H9 (cell line): ENCODE data around the gene NECTIN4. TPM values are rescaled to one million over a fixed set of nuclear protein-coding genes. Genes with fewer than 3 reads are reported as not detected.

Experiments used
- DNase-seq: peaks from one replicate; pipeline ENCODE4 v3.0.0-alpha.2; 2017
- H2AFZ ChIP-seq: one replicate; pipeline ENCODE4 v1.6.1; 2013; ENCODE audit warnings: mild to moderate bottlenecking, low read length, control low read depth, moderate library complexity
- H2AK5ac ChIP-seq: 2 replicates; pipeline ENCODE4 v1.6.1; 2013; ENCODE audit warnings: low read length, control low read depth, mixed read lengths; ENCODE audit not compliant: insufficient read length
- H2BK120ac ChIP-seq: one replicate; pipeline ENCODE4 v1.6.1; 2013; ENCODE audit warnings: low read depth, mild to moderate bottlenecking, low read length, control low read depth, inconsistent platforms; ENCODE audit not compliant: poor library complexity, severe bottlenecking
- H2BK12ac ChIP-seq: 2 replicates; pipeline ENCODE4 v1.6.1; 2013; ENCODE audit warnings: low read length, control low read depth, mixed read lengths, low read depth; ENCODE audit not compliant: insufficient read length
- H2BK15ac ChIP-seq: 2 replicates; pipeline ENCODE4 v1.6.1; 2013; ENCODE audit warnings: low read depth, low read length, control low read depth
- H2BK20ac ChIP-seq: one replicate; pipeline ENCODE4 v1.6.1; 2013; ENCODE audit warnings: low read depth, mild to moderate bottlenecking, low read length, control low read depth, inconsistent platforms; ENCODE audit not compliant: poor library complexity, severe bottlenecking
- H2BK5ac ChIP-seq: 2 replicates; pipeline ENCODE4 v1.6.1; 2013; ENCODE audit warnings: low read length, control low read depth, mixed read lengths; ENCODE audit not compliant: insufficient read length
- H3K14ac ChIP-seq: 2 replicates; pipeline ENCODE4 v1.6.1; 2013; ENCODE audit warnings: low read length, control low read depth; ENCODE audit not compliant: insufficient read depth
- H3K18ac ChIP-seq: 2 replicates; pipeline ENCODE4 v1.6.1; 2013; ENCODE audit warnings: low read depth, mild to moderate bottlenecking, mixed read lengths, low read length, control low read depth; ENCODE audit not compliant: insufficient read length
- H3K23ac ChIP-seq: 2 replicates; pipeline ENCODE4 v1.6.1; 2013; ENCODE audit warnings: low read length, control low read depth, mixed read lengths, low read depth; ENCODE audit not compliant: insufficient read length
- H3K23me2 ChIP-seq: 2 replicates; pipeline ENCODE4 v1.6.1; 2013; ENCODE audit warnings: low read depth, mild to moderate bottlenecking, mixed read lengths, low read length, control low read depth; ENCODE audit not compliant: insufficient read length, poor library complexity, severe bottlenecking
- H3K27ac ChIP-seq: 2 replicates; pipeline ENCODE4 v1.5.1; 2013; ENCODE audit warnings: low read length, control low read depth, mixed read lengths, low read depth; ENCODE audit not compliant: insufficient read length
- H3K27me3 ChIP-seq: 2 replicates; pipeline ENCODE4 v1.6.1; 2013; ENCODE audit warnings: low read length, control low read depth, inconsistent platforms; ENCODE audit not compliant: insufficient read depth
- H3K4ac ChIP-seq: 2 replicates; pipeline ENCODE4 v1.6.1; 2013; ENCODE audit warnings: low read depth, mild to moderate bottlenecking, control low read depth, inconsistent platforms, low read length, moderate library complexity
- H3K4me1 ChIP-seq: 2 replicates; pipeline ENCODE4 v1.6.1; 2013; ENCODE audit warnings: low read length, control low read depth, inconsistent platforms; ENCODE audit not compliant: insufficient read depth
- H3K4me2 ChIP-seq: 2 replicates; pipeline ENCODE4 v1.6.1; 2013; ENCODE audit warnings: low read length, control low read depth, mixed read lengths; ENCODE audit not compliant: insufficient read length, insufficient read depth
- H3K56ac ChIP-seq: 2 replicates; pipeline ENCODE4 v1.6.1; 2013; ENCODE audit warnings: low read depth, mild to moderate bottlenecking, mixed read lengths, low read length, control low read depth; ENCODE audit not compliant: insufficient read length
- H3K79me1 ChIP-seq: 2 replicates; pipeline ENCODE4 v1.6.1; 2013; ENCODE audit warnings: low read depth, mild to moderate bottlenecking, moderate library complexity, low read length, control low read depth, inconsistent platforms; ENCODE audit not compliant: insufficient read depth, poor library complexity, severe bottlenecking
- H3K79me2 ChIP-seq: 2 replicates; pipeline ENCODE4 v1.6.1; 2013; ENCODE audit warnings: low read length, control low read depth, inconsistent platforms; ENCODE audit not compliant: insufficient read depth
- H3K9ac ChIP-seq: 2 replicates; pipeline ENCODE4 v1.6.1; 2013; ENCODE audit warnings: low read length, control low read depth, mixed read lengths; ENCODE audit not compliant: insufficient read length; ENCODE audit errors: extremely low read depth
- H3K9me3 ChIP-seq: one replicate; pipeline ENCODE4 v1.6.1; 2013; ENCODE audit warnings: low read depth, low read length, inconsistent platforms; ENCODE audit not compliant: control insufficient read depth
- H3T11ph ChIP-seq: one replicate; pipeline ENCODE4 v1.6.1; 2013; ENCODE audit warnings: mild to moderate bottlenecking, low read length, control low read depth, inconsistent platforms
- H4K20me1 ChIP-seq: one replicate; pipeline ENCODE4 v1.6.1; 2013; ENCODE audit not compliant: control insufficient read depth, insufficient read length, insufficient read depth
- H4K5ac ChIP-seq: 2 replicates; pipeline ENCODE4 v1.6.1; 2013; ENCODE audit warnings: low read depth, mild to moderate bottlenecking, mixed read lengths, low read length, control low read depth; ENCODE audit not compliant: insufficient read length
- H4K8ac ChIP-seq: replicated peaks from 2 replicates; pipeline ENCODE4 v1.6.1; 2013; ENCODE audit warnings: low read length, control low read depth, mixed read lengths, low read depth; ENCODE audit not compliant: insufficient read length
- H4K91ac ChIP-seq: 2 replicates; pipeline ENCODE4 v1.6.1; 2013; ENCODE audit warnings: low read depth, mild to moderate bottlenecking, moderate library complexity, mixed read lengths, low read length, control low read depth; ENCODE audit not compliant: insufficient read length
- H3K27ac Mint-ChIP-seq, 3 experiments: 2 replicates in 2 of 3; 3 replicates in 1 of 3; pipeline ENCODE4 v1.8.0; 2020 to 2021; ENCODE audit warnings: mixed read lengths in 3 of 3, mild to moderate bottlenecking in 1 of 3, moderate library complexity in 1 of 3
- H3K27me3 Mint-ChIP-seq: 2 replicates; pipeline ENCODE4 v1.8.0; 2021; ENCODE audit warnings: low read depth, mild to moderate bottlenecking, moderate library complexity, mixed read lengths
- H3K36me3 Mint-ChIP-seq, 3 experiments: 2 replicates in 2 of 3; 3 replicates in 1 of 3; pipeline ENCODE4 v1.8.0; 2020 to 2021; ENCODE audit warnings: low read depth in 3 of 3, mixed read lengths in 3 of 3; ENCODE audit not compliant: insufficient read depth in 1 of 3
- H3K4me1 Mint-ChIP-seq, 2 experiments: 2 replicates each; pipeline ENCODE4 v1.8.0; 2020; ENCODE audit warnings: mixed read lengths in 2 of 2
- H3K4me3 Mint-ChIP-seq, 2 experiments: 2 replicates in 1 of 2; 3 replicates in 1 of 2; pipeline ENCODE4 v1.8.0; 2020 to 2021; ENCODE audit warnings: mild to moderate bottlenecking in 2 of 2, mixed read lengths in 2 of 2, moderate library complexity in 1 of 2
- H3K9me3 Mint-ChIP-seq, 2 experiments: 2 replicates in 1 of 2; 3 replicates in 1 of 2; pipeline ENCODE4 v1.8.0; 2020; ENCODE audit warnings: mild to moderate bottlenecking in 2 of 2, mixed read lengths in 2 of 2, moderate library complexity in 1 of 2
- CTCF ChIP-seq: fragments of 200-600 bp; sonication (generic); conservative IDR thresholded peaks from 3 replicates; pipeline ENCODE4 v1.8.0; 2021; ENCODE audit warnings: antibody characterized with exemption, mild to moderate bottlenecking
- WGBS: extraction: QIAGEN DNeasy Blood & Tissue Kit; methylation state at CpG from one replicate; pipeline ENCODE4 v1.1.7; 2013; ENCODE audit warnings: missing lambda C conversion rate, low lambda C conversion rate, mixed read lengths; ENCODE audit not compliant: insufficient read length; ENCODE audit errors: extremely low coverage; 5-methylcytosine and 5-hydroxymethylcytosine counted together
- total RNA-seq: library from RNA; stranded (reverse); gene quantifications from 2 replicates; pipeline ENCODE4 v1.2.1, GENCODE V29; 2021

NECTIN4 gene
- total RNA-seq, 1 experiment from 2014 or later, result 0.33 TPM

DNA sequence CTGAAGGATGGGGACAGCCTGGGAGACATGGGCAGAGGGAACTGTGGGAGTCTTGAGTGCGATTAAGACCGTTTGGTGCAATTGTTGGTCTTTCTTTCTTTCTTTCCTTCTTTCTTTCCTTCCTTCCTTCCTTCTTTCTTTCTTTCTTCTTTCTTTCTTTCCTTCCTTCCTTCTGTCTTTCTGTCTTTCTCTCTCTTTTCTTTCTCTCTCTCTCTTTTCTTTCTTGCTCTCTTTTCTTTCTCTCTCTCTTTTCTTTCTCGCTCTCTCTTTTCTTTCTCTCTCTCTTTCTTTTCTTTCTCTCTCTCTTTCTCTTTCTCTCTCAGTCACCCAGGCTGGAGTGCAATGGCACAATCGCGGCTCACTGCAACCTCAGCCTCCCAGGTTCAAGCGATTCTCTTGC lies 5.9 kb upstream of the NECTIN4 start:
- H3K4me1 Mint-ChIP-seq, result peaks cover 8 to 9% of the 10 kb centered on the region in 2 experiments
- TF ChIP-seq CTCF, result no peak
- H3K4me1 ChIP-seq, result no peaks in the 10 kb centered on the region

More for the DNA sequence above, 5.9 kb upstream of the NECTIN4 start:
- peaks cover 11% of the 10 kb centered on the region for H3K27me3 Mint-ChIP-seq
- Histone ChIP-seq H2AFZ (no peak overlapping the region), H3T11ph (no peak overlapping the region), H3K27ac (no peak overlapping the region), H4K20me1 (no peaks in the 10 kb centered on the region), H3K18ac (no peak overlapping the region), H3K9ac (no peak overlapping the region), H3K23me2 (peaks cover 10% of the 10 kb centered on the region), H3K27me3 (no peaks in the 10 kb centered on the region; the same call in 1 of the 2 replicates), H3K9me3 (no peaks in the 10 kb centered on the region), H2BK5ac (no peak overlapping the region), H2BK120ac (no peak overlapping the region), H2BK12ac (no peak overlapping the region), H2BK15ac (no peak overlapping the region), H3K14ac (no peak overlapping the region), H3K79me1 (no peaks in the 10 kb centered on the region), H3K56ac (no peak overlapping the region), H3K23ac (no peak overlapping the region), H4K91ac (no peak overlapping the region), H4K5ac (no peak overlapping the region), H4K8ac (no peak overlapping the region), H3K4ac (no peak overlapping the region), H3K79me2 (no peaks in the 10 kb centered on the region), H2BK20ac (no peak overlapping the region), H2AK5ac (no peak overlapping the region), H3K4me2 (no peak overlapping the region)
- no peaks in the 10 kb centered on the region; a peak in 1 of 5 replicates for H3K9me3 Mint-ChIP-seq
- no peak for DNase-seq
- H3K36me3 Mint-ChIP-seq, result peaks cover 3 to 8% (median 8%) of the 10 kb centered on the region in 3 experiments; a peak in 5 of 7 replicates
- no peak overlapping the region for H3K4me3 Mint-ChIP-seq
- H3K27ac Mint-ChIP-seq, result no peak overlapping the region
- no CpG with 5 or more reads among the region's 6 CpGs for WGBS
